Measurements from ENCODE around the gene RANBP3.
A peak's percentile ranks its signal among the peaks of the same experiment; 100 is the strongest.

The RANBP3 gene

GRCh38 chr19:5972355-5972731 lies 5.6 kb downstream of the RANBP3 start:
- in situ Hi-C loops (cut with MboI; ENCODE audit: low sequenced_read_pairs, unreplicated experiment) = no loop called here
- TF ChIP-seq CTCF (IDR thresholded peaks at IDR 0.05; ENCODE audit: borderline replicate concordance, control extremely low read depth, extremely low read depth, insufficient read depth, missing control alignments) = no peak
- no peak for DNase-seq (ENCODE audit: low spot score)

GRCh38 chr19:5971714-5972354 lies 6.1 kb downstream of the RANBP3 start:
- in situ Hi-C loops (cut with MboI; ENCODE audit: low sequenced_read_pairs, unreplicated experiment) = no loop called here
- no peak for TF ChIP-seq CTCF (IDR thresholded peaks at IDR 0.05; ENCODE audit: borderline replicate concordance, control extremely low read depth, extremely low read depth, insufficient read depth, missing control alignments)
- no peak for DNase-seq (ENCODE audit: low spot score)

GRCh38 chr19:5969476-5969875 lies 8.5 kb downstream of the RANBP3 start:
- in situ Hi-C loops (cut with MboI; ENCODE audit: low sequenced_read_pairs, unreplicated experiment) = no loop called here
- no peak for TF ChIP-seq CTCF (IDR thresholded peaks at IDR 0.05; ENCODE audit: borderline replicate concordance, control extremely low read depth, extremely low read depth, insufficient read depth, missing control alignments)
- no peak for DNase-seq (ENCODE audit: low spot score)

GRCh38 chr19:5968431-5969373 lies 9.2 kb downstream of the RANBP3 start:
- no peak for DNase-seq (ENCODE audit: low spot score)
- TF ChIP-seq CTCF (IDR thresholded peaks at IDR 0.05; ENCODE audit: borderline replicate concordance, control extremely low read depth, extremely low read depth, insufficient read depth, missing control alignments) = no peak
- in situ Hi-C loops (cut with MboI; ENCODE audit: low sequenced_read_pairs, unreplicated experiment) = no loop called here

- peak; percentile 89 for TF ChIP-seq CTCF (IDR thresholded peaks at IDR 0.05; ENCODE audit: borderline replicate concordance, control extremely low read depth, extremely low read depth, insufficient read depth, missing control alignments)
- peak; percentile 82 for DNase-seq (ENCODE audit: low spot score)
- in situ Hi-C loops (cut with MboI; ENCODE audit: low sequenced_read_pairs, unreplicated experiment) = no loop called here
These were observed 9.9 kb downstream of the RANBP3 start for GRCh38 chr19:5967994-5968430.

- in situ Hi-C loops (cut with MboI; ENCODE audit: low sequenced_read_pairs, unreplicated experiment) = no loop called here
- DNase-seq (ENCODE audit: low spot score) = no peak
- no peak for TF ChIP-seq CTCF (IDR thresholded peaks at IDR 0.05; ENCODE audit: borderline replicate concordance, control extremely low read depth, extremely low read depth, insufficient read depth, missing control alignments)
These were observed 10.4 kb downstream of the RANBP3 start for GRCh38 chr19:5967571-5967970.

All from GM13976 (cell line).